ENCODE data around the gene KBTBD7. TPM values are rescaled to one million over a fixed set of nuclear protein-coding genes. Genes with fewer than 3 reads are reported as not detected.

KBTBD7 gene
- total and polyA plus RNA-seq, 2 of the 13 experiments (the other 11 are each of a cell fraction or from before 2014, with no cell fraction given), result 3.6 to 9.0 TPM

GRCh38 chr13:41206467-41206866 lies 12.1 kb upstream of the KBTBD7 start:
- no peak for FAIRE-seq

GRCh38 chr13:41203810-41204209 lies 9.4 kb upstream of the KBTBD7 start:
- in situ Hi-C loops (cut with HindIII; ENCODE audit: extremely low pct_ligation_motif_present, low pct_unique_long_range_greater_than_20kb) (no loop called here), intact Hi-C loops (cut with micrococcal nuclease; ENCODE audit: unreplicated experiment) (no loop called here)
- no peak for DNase-seq (ENCODE audit: low spot score)
- CTCF ChIA-PET (ENCODE audit: low intra/inter-chr PET ratio, low total read pairs), result no interaction called here
- 52% methylated on average over 5 of the region's 6 CpGs for WGBS (ENCODE audit: low lambda C conversion rate)
- Histone ChIP-seq H3K4me3 (replicated peaks in 1 of 3; ENCODE audit: insufficient read depth in 1 of 3, low read depth in 2 of 3, low read length in 3 of 3) (no peak overlapping the region), H3K27me3 (ENCODE audit: control insufficient read depth in 1 of 2, insufficient read depth in 2 of 2, low read length in 2 of 2) (no peaks in the 10 kb centered on the region), H3K79me2 (ENCODE audit: insufficient read depth, low read length) (no peaks in the 10 kb centered on the region), H3K4me1 (ENCODE audit: insufficient read depth, low read length) (no peaks in the 10 kb centered on the region), H3K36me3 (replicated peaks in 1 of 2; ENCODE audit: control insufficient read depth in 1 of 2, insufficient read depth in 2 of 2, low read length in 2 of 2) (no peaks in the 10 kb centered on the region), H2AFZ (ENCODE audit: low read length) (no peak overlapping the region), H3K9me3 (ENCODE audit: low read length) (no peaks in the 10 kb centered on the region), H4K20me1 (ENCODE audit: insufficient read depth, low read length) (no peaks in the 10 kb centered on the region), H3K4me2 (ENCODE audit: low read depth, low read length) (no peak overlapping the region), H3K9ac (ENCODE audit: insufficient read depth, low read depth, low read length) (no peak overlapping the region), H3K27ac (ENCODE audit: extremely low read length, insufficient read depth, low read length) (no peak overlapping the region)
- BruUV-seq (replicated peaks), result no TSS peak
- ATAC-seq, result no peak
- POLR2A ChIA-PET, result no interaction called here
- FAIRE-seq, result no peak
- TF ChIP-seq ZNF441 (CRISPR knock-in tag; IDR thresholded peaks at IDR 0.05; ENCODE audit: borderline replicate concordance), result no peak
- TF ChIP-seq THAP7 (CRISPR knock-in tag; IDR thresholded peaks at IDR 0.05), result no peak
- no peak for TF ChIP-seq SOX6 (IDR thresholded peaks at IDR 0.05)
- no peak for TF ChIP-seq SOX6 (CRISPR knock-in tag; IDR thresholded peaks at IDR 0.05)
- no peak for TF ChIP-seq ZNF414 (CRISPR knock-in tag; IDR thresholded peaks at IDR 0.05)
- TF ChIP-seq MEIS2 (CRISPR knock-in tag; IDR thresholded peaks at IDR 0.05), result no peak
- no peak for TF ChIP-seq FOXP4 (CRISPR knock-in tag; IDR thresholded peaks at IDR 0.05)
- TF ChIP-seq ZNF326 (CRISPR knock-in tag; IDR thresholded peaks at IDR 0.05; ENCODE audit: borderline replicate concordance), result no peak
- no peak for TF ChIP-seq NKX3-1 (CRISPR knock-in tag; IDR thresholded peaks at IDR 0.05)
- no peak for TF ChIP-seq NR2F2 (IDR thresholded peaks at IDR 0.05; ENCODE audit: borderline replicate concordance, low read depth)
- TF ChIP-seq FOXJ3 (CRISPR knock-in tag; IDR thresholded peaks at IDR 0.05; ENCODE audit: borderline replicate concordance), result no peak
- no peak for TF ChIP-seq CENPT (CRISPR knock-in tag; IDR thresholded peaks at IDR 0.05; ENCODE audit: low read depth)
- TF ChIP-seq ZBTB7B (CRISPR knock-in tag; IDR thresholded peaks at IDR 0.05), result no peak
- TF ChIP-seq PAX8 (CRISPR knock-in tag; IDR thresholded peaks at IDR 0.05; ENCODE audit: borderline replicate concordance), result no peak

More at GRCh38 chr13:41206467-41206866, 12.1 kb upstream of the KBTBD7 start:
- H3K4me3 ChIP-seq (replicated peaks in 1 of 3; ENCODE audit: insufficient read depth in 1 of 3, low read depth in 2 of 3, low read length in 3 of 3), result no peak overlapping the region
- no peak overlapping the region for H3K9ac ChIP-seq (ENCODE audit: insufficient read depth, low read depth, low read length)
- H3K4me2 ChIP-seq (ENCODE audit: low read depth, low read length), result no peak overlapping the region
- no peaks in the 10 kb centered on the region for H3K27me3 ChIP-seq (ENCODE audit: control insufficient read depth in 1 of 2, insufficient read depth in 2 of 2, low read length in 2 of 2)
- intact Hi-C loops (cut with micrococcal nuclease; ENCODE audit: unreplicated experiment), result no loop called here
- no peaks in the 10 kb centered on the region for H3K79me2 ChIP-seq (ENCODE audit: insufficient read depth, low read length)
- DNase-seq (ENCODE audit: low spot score), result no peak
- in situ Hi-C loops (cut with HindIII; ENCODE audit: extremely low pct_ligation_motif_present, low pct_unique_long_range_greater_than_20kb), result no loop called here
- ChIA-PET CTCF (ENCODE audit: low intra/inter-chr PET ratio, low total read pairs) (no interaction called here), POLR2A (no interaction called here)
- BruUV-seq (replicated peaks), result no TSS peak
- no peaks in the 10 kb centered on the region for H4K20me1 ChIP-seq (ENCODE audit: insufficient read depth, low read length)
- no peak for ATAC-seq
- TF ChIP-seq MAFK (conservative IDR thresholded peaks at IDR 0.05 in 1 of 2, IDR thresholded peaks at IDR 0.05 in 1 of 2; ENCODE audit: low read length in 2 of 2) (peak; percentile 81 to 92), MAFF (IDR thresholded peaks at IDR 0.05; ENCODE audit: low read depth, low read length) (peak; percentile 85), ZNF354B (CRISPR knock-in tag; IDR thresholded peaks at IDR 0.05) (no peak)
- no peaks in the 10 kb centered on the region for H3K4me1 ChIP-seq (ENCODE audit: insufficient read depth, low read length)
- H3K27ac ChIP-seq (ENCODE audit: extremely low read length, insufficient read depth, low read length), result no peak overlapping the region
- H2AFZ ChIP-seq (ENCODE audit: low read length), result no peak overlapping the region
- no peaks in the 10 kb centered on the region for H3K9me3 ChIP-seq (ENCODE audit: low read length)
- no peaks in the 10 kb centered on the region for H3K36me3 ChIP-seq (replicated peaks in 1 of 2; ENCODE audit: control insufficient read depth in 1 of 2, insufficient read depth in 2 of 2, low read length in 2 of 2)
